ENCODE data around the gene LRTM1.

GRCh38 chr3:54965746-54966145, 37.9 kb upstream of the LRTM1 start:
- no peak for TF ChIP-seq EZH2phosphoT487 (IDR thresholded peaks at IDR 0.05; ENCODE audit: borderline replicate concordance, low read length)
- no peak for TF ChIP-seq CTCF (conservative IDR thresholded peaks at IDR 0.05; ENCODE audit: low read depth, low read length)
- TF ChIP-seq EZH2 (IDR thresholded peaks at IDR 0.05; ENCODE audit: low read length, unreplicated experiment): no peak
